Measurements from ENCODE around the gene VPS9D1. TPM values are rescaled to one million over a fixed set of nuclear protein-coding genes. Genes with fewer than 3 reads are reported as not detected.

VPS9D1 gene
- total RNA-seq, 4 donors from 2014 or later: 5.8 to 9.8 (median 7.0) TPM

- no peak overlapping the region for H3K4me3 ChIP-seq (ENCODE audit: low read depth, poor library complexity, severe bottlenecking)
- intact Hi-C loops (cut with DNase I; ENCODE audit: low total_unique reads): no loop called here
- TF ChIP-seq POLR2A (IDR thresholded peaks at IDR 0.05): no peak
- no peak for TF ChIP-seq CTCF (IDR thresholded peaks at IDR 0.05)
- WGBS, 2 donors: 86 to 88% methylated on average over 19 to 20 of the region's 20 CpGs
- no peak for DNase-seq (ENCODE audit: low spot score in 2 of 2)
Observed at GRCh38 chr16:89737341-89738071, 16.8 kb upstream of the VPS9D1 start.

- H3K4me3 ChIP-seq (ENCODE audit: low read depth, poor library complexity, severe bottlenecking): no peak overlapping the region
- 96% methylated on average over 2 to 3 of the region's 3 CpGs for WGBS, 2 donors
- intact Hi-C loops (cut with DNase I; ENCODE audit: low total_unique reads): no loop called here
- DNase-seq (ENCODE audit: low spot score in 2 of 2): no peak
- TF ChIP-seq CTCF (IDR thresholded peaks at IDR 0.05) (no peak), POLR2A (IDR thresholded peaks at IDR 0.05) (no peak)
Observed at GRCh38 chr16:89736554-89736953, 15.9 kb upstream of the VPS9D1 start.

GRCh38 chr16:89733792-89734191 lies 13.1 kb upstream of the VPS9D1 start:
- intact Hi-C loops (cut with DNase I; ENCODE audit: low total_unique reads): no loop called here
- 91 to 95% methylated on average over 21 of the region's 21 CpGs for WGBS, 2 donors

GRCh38 chr16:89733322-89733721 lies 12.6 kb upstream of the VPS9D1 start:
- no peak for DNase-seq (ENCODE audit: low spot score in 2 of 2)
- TF ChIP-seq CTCF (IDR thresholded peaks at IDR 0.05): no peak
- no peak for TF ChIP-seq POLR2A (IDR thresholded peaks at IDR 0.05)
- no peak overlapping the region for H3K4me3 ChIP-seq (ENCODE audit: low read depth, poor library complexity, severe bottlenecking)
- 84 to 93% methylated on average over 13 to 17 of the region's 17 CpGs for WGBS, 2 donors
- intact Hi-C loops (cut with DNase I; ENCODE audit: low total_unique reads): no loop called here

More at GRCh38 chr16:89733792-89734191, 13.1 kb upstream of the VPS9D1 start:
- DNase-seq (ENCODE audit: low spot score in 2 of 2): no peak
- TF ChIP-seq POLR2A (IDR thresholded peaks at IDR 0.05): no peak
- TF ChIP-seq CTCF (IDR thresholded peaks at IDR 0.05): no peak
- H3K4me3 ChIP-seq (ENCODE audit: low read depth, poor library complexity, severe bottlenecking): no peak overlapping the region

- DNase-seq (ENCODE audit: low spot score in 2 of 2): no peak
- H3K4me3 ChIP-seq (ENCODE audit: low read depth, poor library complexity, severe bottlenecking): no peak overlapping the region
- intact Hi-C loops (cut with DNase I; ENCODE audit: low total_unique reads): no loop called here
- TF ChIP-seq CTCF (IDR thresholded peaks at IDR 0.05): no peak
- no peak for TF ChIP-seq POLR2A (IDR thresholded peaks at IDR 0.05)
- WGBS, 2 donors: 88 to 97% methylated on average over 9 of the region's 9 CpGs
Observed at GRCh38 chr16:89732918-89733242, 12.2 kb upstream of the VPS9D1 start.

All from lower leg skin (tissue), 4 donors.